ENCODE results near the gene TNFRSF8. TPM values are rescaled to one million over a fixed set of nuclear protein-coding genes. Genes with fewer than 3 reads are reported as not detected.
"Not testable (repeated sequence)": the region's sequence is repeated elsewhere in the genome, so short reads cannot be mapped to it uniquely, and the experiment has no call there.

The TNFRSF8 gene
- total RNA-seq, 4 donors from 2014 or later, result not detected

DNA sequence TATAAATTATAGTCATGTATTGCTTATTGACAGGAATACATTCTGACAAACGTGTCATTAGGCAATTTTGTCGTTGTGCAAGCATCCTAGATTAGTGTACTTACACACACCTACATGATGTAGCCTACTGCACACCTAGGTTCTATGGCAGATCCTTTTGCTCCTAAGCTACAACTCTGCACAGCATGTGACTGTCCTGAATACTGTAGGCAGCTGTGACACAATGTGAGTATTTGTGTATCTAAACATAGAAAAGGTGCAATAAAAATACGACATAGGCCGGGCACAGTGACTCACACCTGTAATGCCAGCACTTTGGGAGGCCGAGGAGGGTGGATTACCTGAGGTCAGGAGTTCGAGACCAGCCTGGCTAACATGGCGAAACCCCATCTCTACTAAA lies 36.5 kb downstream of the TNFRSF8 start:
- 93% methylated on average over 7 of the region's 7 CpGs for WGBS, 2 donors
- no peak overlapping the region for H3K27ac ChIP-seq
- DNase-seq, result no peak
- no peaks in the 10 kb centered on the region for H3K9me3 ChIP-seq
- no peaks in the 10 kb centered on the region for H3K4me1 ChIP-seq
- TF ChIP-seq, protein P1, sequence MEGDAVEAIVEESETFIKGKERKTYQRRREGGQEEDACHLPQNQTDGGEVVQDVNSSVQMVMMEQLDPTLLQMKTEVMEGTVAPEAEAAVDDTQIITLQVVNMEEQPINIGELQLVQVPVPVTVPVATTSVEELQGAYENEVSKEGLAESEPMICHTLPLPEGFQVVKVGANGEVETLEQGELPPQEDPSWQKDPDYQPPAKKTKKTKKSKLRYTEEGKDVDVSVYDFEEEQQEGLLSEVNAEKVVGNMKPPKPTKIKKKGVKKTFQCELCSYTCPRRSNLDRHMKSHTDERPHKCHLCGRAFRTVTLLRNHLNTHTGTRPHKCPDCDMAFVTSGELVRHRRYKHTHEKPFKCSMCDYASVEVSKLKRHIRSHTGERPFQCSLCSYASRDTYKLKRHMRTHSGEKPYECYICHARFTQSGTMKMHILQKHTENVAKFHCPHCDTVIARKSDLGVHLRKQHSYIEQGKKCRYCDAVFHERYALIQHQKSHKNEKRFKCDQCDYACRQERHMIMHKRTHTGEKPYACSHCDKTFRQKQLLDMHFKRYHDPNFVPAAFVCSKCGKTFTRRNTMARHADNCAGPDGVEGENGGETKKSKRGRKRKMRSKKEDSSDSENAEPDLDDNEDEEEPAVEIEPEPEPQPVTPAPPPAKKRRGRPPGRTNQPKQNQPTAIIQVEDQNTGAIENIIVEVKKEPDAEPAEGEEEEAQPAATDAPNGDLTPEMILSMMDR (IDR thresholded peaks at IDR 0.05), result no peak
- no peak for TF ChIP-seq POLR2A (IDR thresholded peaks at IDR 0.05)
- no peaks in the 10 kb centered on the region for H3K36me3 ChIP-seq
- intact Hi-C loops (cut with DNase I), result no loop called here
- H3K4me3 ChIP-seq (replicated peaks in 1 of 3), result no peak overlapping the region
- H3K27me3 ChIP-seq, result no peaks in the 10 kb centered on the region

DNA sequence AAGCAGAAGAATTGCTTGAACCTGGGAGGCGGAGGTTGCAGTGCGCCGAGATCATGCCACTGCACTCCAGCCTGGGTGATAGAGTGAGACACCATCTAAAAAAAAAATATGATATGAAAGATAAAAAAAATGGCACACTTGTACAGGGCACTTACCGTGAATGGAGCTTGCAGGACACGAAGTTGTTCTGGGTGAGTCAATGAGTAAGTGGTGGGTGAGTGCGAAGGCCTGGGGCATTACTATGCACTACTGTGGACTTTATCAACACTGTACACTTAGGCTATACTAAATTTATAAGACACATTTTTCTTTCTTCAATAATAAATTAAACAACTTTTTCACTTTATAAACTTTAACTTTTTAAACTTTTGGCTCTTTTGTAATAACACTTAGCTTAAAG lies 37.0 kb downstream of the TNFRSF8 start:
- no peak for DNase-seq
- intact Hi-C loops (cut with DNase I), result no loop called here
- Histone ChIP-seq H3K27me3 (no peaks in the 10 kb centered on the region), H3K27ac (no peak overlapping the region), H3K36me3 (no peaks in the 10 kb centered on the region), H3K9me3 (no peaks in the 10 kb centered on the region), H3K4me1 (no peaks in the 10 kb centered on the region), H3K4me3 (replicated peaks in 1 of 3) (no peak overlapping the region)
- TF ChIP-seq, protein P1 (IDR thresholded peaks at IDR 0.05), result no peak
- no peak for TF ChIP-seq POLR2A (IDR thresholded peaks at IDR 0.05)
- 90 to 93% methylated on average over 6 of the region's 6 CpGs for WGBS, 2 donors

DNA sequence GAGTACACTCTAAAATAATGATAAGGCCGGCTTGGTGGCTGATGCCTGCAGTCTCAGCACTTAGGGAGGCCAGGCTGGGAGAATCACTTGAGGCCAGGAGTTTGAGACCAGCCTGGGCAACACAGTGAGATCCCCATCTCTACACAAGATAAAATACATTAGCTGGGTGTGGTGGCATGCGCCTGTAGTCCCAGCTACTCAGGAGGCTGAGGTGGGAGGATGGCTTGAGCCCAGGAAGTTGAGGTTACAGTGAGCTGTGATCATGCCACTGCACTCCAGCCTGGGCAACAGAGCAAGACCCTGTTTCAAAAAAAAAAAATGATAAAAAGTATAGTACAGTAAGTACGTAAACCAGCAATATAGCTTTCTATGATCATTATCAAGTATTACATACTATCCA lies 38.0 kb downstream of the TNFRSF8 start:
- H3K9me3 ChIP-seq; intact Hi-C loops (cut with DNase I); H3K4me1 ChIP-seq; DNase-seq; H3K27me3 ChIP-seq; H3K36me3 ChIP-seq; H3K27ac ChIP-seq; H3K4me3 ChIP-seq (replicated peaks in 1 of 3): not testable (repeated sequence)
- WGBS, 2 donors, result 84 to 88% methylated on average over 3 of the region's 3 CpGs

DNA sequence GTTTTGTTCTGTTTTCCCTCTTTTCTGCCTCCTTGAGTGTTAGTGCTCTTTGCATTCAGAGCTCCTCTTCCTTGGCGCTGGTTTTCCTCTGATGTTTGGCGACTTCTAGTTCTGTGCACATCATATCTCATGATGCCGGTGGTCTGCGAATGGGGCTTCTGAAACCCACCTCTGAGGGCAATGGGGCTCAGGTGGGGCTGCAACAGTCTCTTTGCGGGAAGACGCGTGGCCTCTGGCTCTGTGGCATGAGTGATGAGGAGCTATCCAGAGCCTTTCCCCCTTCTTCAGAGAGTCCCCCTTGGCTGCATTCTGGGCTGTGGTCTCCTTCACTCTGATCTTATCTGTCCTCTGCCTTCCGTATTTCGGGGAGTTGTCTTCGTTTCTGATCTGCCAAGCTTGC lies 39.0 kb downstream of the TNFRSF8 start:
- H3K4me3 ChIP-seq (replicated peaks in 1 of 3), result no peak overlapping the region
- no peaks in the 10 kb centered on the region for H3K27me3 ChIP-seq
- no peak overlapping the region for H3K27ac ChIP-seq
- no peaks in the 10 kb centered on the region for H3K36me3 ChIP-seq
- H3K9me3 ChIP-seq, result no peaks in the 10 kb centered on the region
- intact Hi-C loops (cut with DNase I), result no loop called here
- 90 to 92% methylated on average over 10 of the region's 10 CpGs for WGBS, 2 donors
- no peak for DNase-seq
- TF ChIP-seq, protein P1 (IDR thresholded peaks at IDR 0.05), result no peak
- no peak for TF ChIP-seq POLR2A (IDR thresholded peaks at IDR 0.05)
- H3K4me1 ChIP-seq, result no peaks in the 10 kb centered on the region

DNA sequence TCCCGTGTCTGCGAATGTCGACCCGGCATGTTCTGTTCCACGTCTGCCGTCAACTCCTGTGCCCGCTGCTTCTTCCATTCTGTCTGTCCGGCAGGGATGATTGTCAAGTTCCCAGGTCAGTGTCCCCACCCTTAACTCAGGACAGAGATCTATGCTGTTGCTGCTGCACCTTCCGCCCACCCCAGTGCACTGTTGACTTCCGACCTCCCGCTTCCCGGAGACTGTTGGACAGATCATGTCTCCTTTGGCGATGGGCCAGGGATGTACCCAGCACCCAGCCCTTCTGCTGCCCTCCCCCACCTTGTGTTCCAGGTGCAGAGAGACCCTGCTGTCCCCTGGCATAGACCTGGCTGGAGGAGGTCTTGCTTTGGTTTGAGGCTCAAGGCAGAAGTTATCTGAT lies 41.3 kb downstream of the TNFRSF8 start:
- WGBS, 2 donors, result 83 to 90% methylated on average over 8 to 13 of the region's 13 CpGs
- no peak for DNase-seq
- H3K9me3 ChIP-seq, result no peaks in the 10 kb centered on the region
- H3K4me1 ChIP-seq, result no peaks in the 10 kb centered on the region
- no peak overlapping the region for H3K27ac ChIP-seq
- H3K27me3 ChIP-seq, result no peaks in the 10 kb centered on the region
- no peak overlapping the region for H3K4me3 ChIP-seq (replicated peaks in 1 of 3)
- no peaks in the 10 kb centered on the region for H3K36me3 ChIP-seq
- no peak for TF ChIP-seq POLR2A (IDR thresholded peaks at IDR 0.05)
- TF ChIP-seq, protein P1 (IDR thresholded peaks at IDR 0.05), result no peak
- intact Hi-C loops (cut with DNase I), result no loop called here

DNA sequence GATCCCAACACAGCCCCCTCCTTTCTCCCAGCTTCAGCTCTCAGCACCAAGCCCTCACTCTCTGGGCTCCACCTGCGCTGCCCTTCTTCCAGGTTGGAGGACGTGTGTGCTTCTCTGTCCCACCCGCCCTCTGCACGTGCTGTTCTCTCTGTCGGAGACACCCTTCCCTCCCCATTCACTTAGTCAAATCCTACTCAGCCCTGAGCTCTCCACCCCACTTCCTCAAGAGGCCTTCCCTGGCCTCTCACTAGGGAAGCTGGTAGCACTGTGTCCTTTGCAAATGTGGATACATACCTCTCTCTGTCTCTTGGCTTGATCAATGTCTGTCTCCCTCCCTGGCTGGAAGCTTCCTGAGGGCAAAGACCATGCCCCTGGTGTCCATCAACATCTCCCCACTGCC lies 43.0 kb downstream of the TNFRSF8 start:
- Histone ChIP-seq H3K27ac (no peak overlapping the region), H3K9me3 (no peaks in the 10 kb centered on the region), H3K36me3 (no peaks in the 10 kb centered on the region), H3K4me3 (replicated peaks in 1 of 3) (no peak overlapping the region), H3K27me3 (no peaks in the 10 kb centered on the region), H3K4me1 (no peaks in the 10 kb centered on the region)
- WGBS, 2 donors, result 80 to 81% methylated on average over 5 of the region's 5 CpGs
- intact Hi-C loops (cut with DNase I), result no loop called here
- no peak for TF ChIP-seq POLR2A (IDR thresholded peaks at IDR 0.05)
- TF ChIP-seq, protein P1 (IDR thresholded peaks at IDR 0.05), result no peak
- DNase-seq, result no peak

DNA sequence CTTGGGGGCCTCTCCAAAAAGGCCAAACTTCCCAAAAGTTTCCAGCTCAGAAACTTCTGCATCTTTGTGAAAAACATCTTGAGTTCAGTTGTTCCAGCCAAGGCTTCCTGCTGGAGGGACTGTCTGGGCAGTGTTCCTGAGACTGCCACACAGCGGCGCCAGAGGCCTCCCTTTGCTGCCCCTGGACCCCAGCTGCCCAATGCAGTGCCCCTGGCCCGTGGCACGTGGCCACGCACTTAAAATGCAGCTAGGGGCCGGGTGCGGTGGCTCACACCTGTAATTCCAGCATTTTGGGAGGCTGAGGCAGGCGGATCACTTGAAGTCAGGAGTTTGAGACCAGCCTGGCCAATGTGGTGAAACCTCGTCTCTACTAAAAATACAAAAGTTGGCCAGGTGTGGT lies 43.8 kb downstream of the TNFRSF8 start:
- H3K9me3 ChIP-seq; DNase-seq; H3K4me1 ChIP-seq; H3K27ac ChIP-seq; H3K36me3 ChIP-seq; intact Hi-C loops (cut with DNase I); H3K27me3 ChIP-seq; H3K4me3 ChIP-seq (replicated peaks in 1 of 3): not testable (repeated sequence)
- 61 to 78% methylated on average over 6 to 9 of the region's 9 CpGs for WGBS, 2 donors

Data from thyroid gland (tissue), 4 donors.